SK-MEL-5 (cell line): ENCODE measurements around the gene PLXNB3. TPM values are rescaled to one million over a fixed set of nuclear protein-coding genes. Genes with fewer than 3 reads are reported as not detected.
"Not testable (repeated sequence)": the region's sequence is repeated elsewhere in the genome, so short reads cannot be mapped to it uniquely, and the experiment has no call there.

ENCODE experiments used
- DNase-seq: peaks from one replicate; pipeline ENCODE4 v3.0.0-alpha.2; 2016; ENCODE audit warnings: low read depth, low spot score
- in situ Hi-C: cut with HindIII; loops from 2 replicates; pipeline ENCODE4 v1.10.0; 2016; ENCODE audit warnings: low sequenced_read_pairs, high pct_unique_total_duplicates, low pct_unique_long_range_greater_than_20kb
- total RNA-seq: library from RNA; depleted of rRNA; stranded (reverse); fragments of >200 nt; shearing (Covaris generic); gene quantifications from 2 replicates; pipeline ENCODE4 v1.2.3, GENCODE V29; 2014; rRNA removed

The PLXNB3 gene
- total RNA-seq, 1 experiment from 2014 or later = 2.7 TPM

DNA sequence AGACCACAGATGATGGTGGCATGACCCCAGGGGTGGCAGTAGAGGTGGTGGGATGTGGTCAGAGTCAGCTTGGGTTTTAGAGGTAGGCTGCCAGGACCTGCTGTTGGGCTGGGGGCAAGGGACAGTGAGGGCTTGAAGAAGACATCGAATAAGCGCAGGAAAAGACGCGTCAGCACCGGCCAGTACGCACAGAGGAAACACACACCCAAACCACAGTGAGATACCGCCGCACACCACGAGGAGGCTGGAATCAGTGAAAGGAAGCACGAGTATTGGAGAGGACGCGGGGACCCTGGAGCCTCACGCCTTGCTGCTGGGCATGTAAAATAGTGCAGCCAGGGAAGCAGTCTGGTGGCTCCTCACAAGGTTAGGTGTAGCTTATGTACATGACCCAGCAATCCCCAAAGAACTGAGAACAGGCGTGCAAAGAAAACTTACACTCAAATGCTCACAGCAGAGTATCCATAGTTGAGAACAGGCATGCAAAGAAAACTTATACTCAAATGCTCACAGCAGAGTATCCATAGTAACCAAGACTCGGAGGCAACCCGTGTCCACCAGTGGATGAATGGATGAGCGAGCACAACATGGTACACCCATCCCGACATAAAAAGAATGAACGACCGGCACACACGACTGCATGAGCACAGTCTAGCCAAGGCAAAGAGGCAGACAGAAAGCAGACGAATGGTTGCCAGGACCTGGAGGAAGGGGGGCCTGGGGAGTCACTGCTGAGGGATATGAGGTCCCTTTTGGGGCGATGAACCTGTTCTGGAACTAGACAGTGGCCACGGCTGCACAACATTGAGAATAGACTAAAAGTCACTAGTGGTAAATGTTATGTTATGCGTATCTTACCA is 53.0 kb downstream of the PLXNB3 start:
- in situ Hi-C loops = no loop called here
- DNase-seq = no peak

GRCh38 chrX:153818064-153818463 is 54.0 kb downstream of the PLXNB3 start:
- in situ Hi-C loops, DNase-seq: not testable (repeated sequence)

- no peak for DNase-seq
- in situ Hi-C loops = no loop called here
Measured at GRCh38 chrX:153818571-153819383, 54.7 kb downstream of the PLXNB3 start.

- in situ Hi-C loops = no loop called here
- DNase-seq = no peak
Measured at GRCh38 chrX:153819384-153820040, 55.5 kb downstream of the PLXNB3 start.

GRCh38 chrX:153820601-153821000 is 56.6 kb downstream of the PLXNB3 start:
- in situ Hi-C loops = no loop called here

GRCh38 chrX:153821066-153821465 is 57.0 kb downstream of the PLXNB3 start:
- no peak for DNase-seq
- in situ Hi-C loops = no loop called here

More at GRCh38 chrX:153820601-153821000, 56.6 kb downstream of the PLXNB3 start:
- no peak for DNase-seq

DNA sequence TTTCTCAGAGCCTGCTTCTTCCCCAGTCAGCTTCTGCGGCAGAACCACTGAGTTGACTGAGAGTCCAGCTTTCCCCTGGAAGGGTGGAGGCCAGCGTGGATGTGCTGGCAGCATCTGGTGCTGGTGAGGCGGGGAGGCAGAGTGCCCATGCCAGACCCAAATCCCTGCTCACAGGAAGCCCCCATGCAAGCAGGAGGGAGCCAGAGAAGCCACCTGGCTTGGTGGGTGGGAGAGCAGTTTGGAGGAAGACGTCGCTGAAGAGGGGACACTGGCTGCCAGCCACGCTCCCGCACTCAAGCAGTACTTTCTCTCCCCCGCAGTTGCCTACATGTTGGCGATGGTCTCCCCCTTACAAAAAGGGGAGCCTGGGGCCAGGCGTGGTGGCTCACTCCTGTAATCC is 60.3 kb downstream of the PLXNB3 start:
- in situ Hi-C loops = no loop called here
- DNase-seq = no peak

- in situ Hi-C loops = no loop called here
- DNase-seq = no peak
Measured at GRCh38 chrX:153825042-153825441, 61.0 kb downstream of the PLXNB3 start.

Other genes with a start within 250 kb of the PLXNB3 start
- 0.05 TPM in 1 of 2 replicates, not detected in the other for gene ATP2B3, start 246.6 kb upstream of the PLXNB3 start, total RNA-seq
- 44.4 and 45.2 TPM in 2 replicates for gene CCNQ, start 165.1 kb upstream of the PLXNB3 start, total RNA-seq
- gene DUSP9, start 117.0 kb upstream of the PLXNB3 start, total RNA-seq = 6.1 and 6.8 TPM in 2 replicates
- gene PNCK, start 90.4 kb upstream of the PLXNB3 start, total RNA-seq = 0.64 and 0.87 TPM in 2 replicates
- gene SLC6A8, start 76.3 kb upstream of the PLXNB3 start, total RNA-seq = 44.7 and 48.1 TPM in 2 replicates
- 363 and 424 TPM in 2 replicates for gene BCAP31, start 39.9 kb upstream of the PLXNB3 start, total RNA-seq
- 39.1 and 43.5 TPM in 2 replicates for gene ABCD1, start 39.4 kb upstream of the PLXNB3 start, total RNA-seq
- gene SRPK3, start 16.8 kb downstream of the PLXNB3 start, total RNA-seq = 0.05 TPM in 1 of 2 replicates, not detected in the other
- gene IDH3G, start 30.1 kb downstream of the PLXNB3 start, total RNA-seq = 87.1 and 93.3 TPM in 2 replicates
- 382 and 384 TPM in 2 replicates for gene SSR4, start 30.4 kb downstream of the PLXNB3 start, total RNA-seq
- gene PDZD4, start 66.3 kb downstream of the PLXNB3 start, total RNA-seq = 14.6 and 15.2 TPM in 2 replicates
- 58.4 and 78.9 TPM in 2 replicates for gene L1CAM, start 121.9 kb downstream of the PLXNB3 start, total RNA-seq
- gene AVPR2, start 140.4 kb downstream of the PLXNB3 start, total RNA-seq = 0.26 and 0.27 TPM in 2 replicates
- 15.0 and 17.5 TPM in 2 replicates for gene ARHGAP4, start 162.0 kb downstream of the PLXNB3 start, total RNA-seq
- gene NAA10, start 170.8 kb downstream of the PLXNB3 start, total RNA-seq = 85.7 and 96.4 TPM in 2 replicates
- gene RENBP, start 180.4 kb downstream of the PLXNB3 start, total RNA-seq = 12.3 and 13.4 TPM in 2 replicates
- 22.6 and 23.3 TPM in 2 replicates for gene HCFC1, start 207.6 kb downstream of the PLXNB3 start, total RNA-seq
- gene TMEM187, start 208.5 kb downstream of the PLXNB3 start, total RNA-seq = 5.8 and 7.6 TPM in 2 replicates